Activated effector memory CD4-positive, alpha-beta T cell treated with anti-CD3 and anti-CD28 coated beads, Interleukin-2, amount 50 U/mL, for 16 hours (primary cell): ENCODE measurements around the gene FILIP1.

ENCODE experiments used
- DNase-seq: peaks from one replicate; pipeline ENCODE4 v3.0.0-alpha.2; 2020

FILIP1 gene

GRCh38 chr6:75287424-75287823, 206.2 kb downstream of the FILIP1 start:
- DNase-seq: no peak

DNA sequence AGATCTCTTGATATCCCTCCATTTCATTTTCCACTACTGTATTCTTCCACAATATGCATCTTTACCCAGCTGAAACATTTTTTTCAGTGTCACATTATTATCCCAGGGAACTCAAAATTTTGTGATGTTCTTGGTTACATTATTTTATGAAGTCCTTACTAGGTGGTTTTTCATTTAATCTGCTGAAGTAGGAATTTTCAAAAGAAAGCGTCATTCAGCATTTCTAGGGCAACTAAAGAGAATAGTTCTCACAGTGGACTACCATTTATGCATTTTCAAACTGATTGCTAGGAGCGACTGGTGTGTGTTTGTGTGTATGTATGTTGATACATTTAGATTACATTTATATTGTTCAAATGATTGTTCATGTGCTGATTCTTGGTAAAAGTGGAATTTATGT, 206.6 kb downstream of the FILIP1 start:
- DNase-seq: no peak

DNA sequence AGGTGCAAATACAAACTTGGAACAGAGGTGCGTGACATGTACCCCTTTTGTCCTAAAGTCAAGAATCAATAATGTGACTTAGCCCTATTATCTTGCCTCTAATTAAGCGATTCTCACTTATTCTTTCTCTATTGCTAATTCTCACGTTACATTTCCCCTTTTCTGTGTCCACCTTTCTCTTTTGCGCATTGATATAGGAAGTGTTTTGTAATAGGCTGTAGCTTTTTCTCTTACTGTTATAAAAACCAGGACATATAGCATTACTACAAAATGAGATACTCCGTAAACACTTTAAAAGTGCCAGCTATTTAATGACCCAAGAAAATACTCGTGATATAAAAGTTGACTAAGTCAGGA, 208.3 kb downstream of the FILIP1 start:
- no peak for DNase-seq

- DNase-seq: peak; percentile 99
Observed at GRCh38 chr6:75284632-75285282, 208.8 kb downstream of the FILIP1 start, which contains the start of gene TMEM30A. Gene TMEM30A (minus strand): TSS chr6:75284792. CDS start chr6:75284638, 154 bp downstream.

- DNase-seq: no peak
Observed at GRCh38 chr6:75283907-75284631, 209.5 kb downstream of the FILIP1 start.

- DNase-seq: no peak
Observed at GRCh38 chr6:75282706-75283105, 210.9 kb downstream of the FILIP1 start.

DNA sequence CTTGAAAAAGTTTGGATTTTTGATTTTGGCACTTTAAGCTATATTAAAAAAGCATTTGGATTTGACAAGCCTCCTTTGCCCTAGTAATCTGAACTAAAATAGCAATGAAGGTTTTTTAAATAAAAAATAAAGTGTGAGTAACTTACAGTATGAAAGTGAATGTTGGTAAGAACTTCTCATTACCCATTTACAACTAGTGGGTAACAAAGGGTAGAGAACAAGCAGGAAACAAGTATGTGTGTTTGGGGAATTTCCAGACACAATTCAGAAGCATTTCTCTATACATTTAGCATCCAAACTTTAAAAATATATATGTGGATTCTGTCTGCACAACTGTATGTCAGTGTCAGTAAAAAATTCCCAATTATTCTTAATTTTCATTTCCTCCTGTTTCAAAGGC, 211.9 kb downstream of the FILIP1 start:
- no peak for DNase-seq

DNA sequence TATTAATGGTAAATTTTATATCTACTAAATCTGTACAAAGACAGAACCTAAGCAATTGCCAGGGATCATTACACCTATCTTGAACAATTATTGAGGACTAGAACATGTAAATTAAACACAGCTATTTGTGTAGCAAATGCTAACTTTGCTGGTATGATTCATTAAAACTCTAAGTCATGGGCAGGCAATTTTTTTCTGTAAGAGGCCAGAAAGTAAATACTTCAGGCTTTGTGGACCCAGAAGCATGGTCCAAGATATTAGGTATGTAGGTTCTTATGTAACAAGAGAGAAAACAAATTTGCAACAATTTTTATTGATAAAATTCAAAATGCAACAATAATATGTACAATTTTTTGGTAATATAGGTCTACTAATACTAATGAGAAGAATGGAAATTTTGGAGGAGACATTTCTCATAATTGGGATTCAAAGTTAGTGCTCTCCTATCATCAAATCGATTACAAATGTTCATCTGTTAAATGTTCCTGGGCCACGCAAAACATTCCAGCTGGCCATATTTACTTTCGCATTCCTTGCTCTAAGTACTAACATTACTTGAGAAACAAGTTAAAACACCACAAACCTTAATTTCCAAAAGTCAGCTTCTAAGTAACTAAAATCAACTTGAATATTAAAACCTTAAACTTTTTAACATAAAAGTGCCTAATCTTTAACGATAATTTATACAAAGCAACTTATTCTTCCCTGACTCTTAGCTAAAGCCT, 213.3 kb downstream of the FILIP1 start:
- no peak for DNase-seq

DNA sequence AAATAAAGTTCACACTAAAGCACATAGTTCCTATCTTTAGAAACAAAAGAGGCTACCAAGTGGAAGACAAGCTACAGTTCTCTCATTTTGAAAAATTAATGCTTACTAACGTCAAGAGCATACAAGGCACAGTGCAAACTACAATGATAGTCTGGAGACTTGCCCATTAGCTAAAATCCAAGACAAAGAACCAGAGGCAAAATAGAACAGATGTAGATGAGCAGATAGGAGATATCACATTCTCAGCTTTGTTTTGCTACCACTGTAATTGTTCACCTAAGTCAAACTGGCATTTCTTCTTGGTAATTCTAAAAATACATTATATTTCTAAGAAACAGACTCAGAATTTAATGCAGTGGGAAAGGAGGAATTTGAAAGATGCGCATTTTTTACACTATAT, 214.2 kb downstream of the FILIP1 start:
- no peak for DNase-seq

- no peak for DNase-seq
Observed at GRCh38 chr6:75278474-75279077, 215.0 kb downstream of the FILIP1 start.

DNA sequence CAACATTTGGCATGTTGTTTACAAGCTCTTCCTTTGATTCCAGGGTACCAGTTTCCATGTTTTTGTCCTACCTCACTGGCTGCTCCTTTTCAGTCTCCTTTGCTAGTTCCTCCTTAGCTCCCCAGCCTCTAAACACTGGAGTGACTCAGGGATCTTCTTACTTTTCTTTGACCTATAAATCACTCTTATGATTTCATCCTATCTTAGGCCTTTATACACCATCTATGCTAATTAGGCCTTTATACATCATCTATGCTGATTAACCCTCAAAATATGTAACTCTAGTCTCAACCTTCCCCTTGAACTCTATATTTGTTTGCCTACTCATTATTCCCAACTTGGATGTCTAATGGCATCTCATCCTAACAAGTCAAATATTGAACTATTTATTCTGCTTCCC, 218.5 kb downstream of the FILIP1 start:
- DNase-seq: no peak

DNA sequence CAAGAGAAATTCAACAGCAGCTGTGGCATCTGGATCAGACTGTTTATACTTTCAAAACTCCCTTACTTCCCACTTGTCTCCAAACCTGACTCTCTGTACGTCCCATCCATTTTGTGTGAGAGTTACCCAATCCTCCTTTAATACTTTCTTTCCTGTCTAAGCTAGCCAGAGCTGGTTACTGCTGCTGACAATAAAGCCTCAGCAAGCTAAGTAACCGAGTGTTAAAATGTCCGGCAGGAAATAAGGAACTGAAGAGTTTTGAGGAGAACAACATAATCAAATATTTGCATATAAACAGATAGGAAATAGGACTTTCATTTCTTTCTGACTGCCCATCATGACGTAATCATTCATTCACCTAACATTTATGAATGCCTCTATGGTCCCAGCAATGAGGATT, 220.6 kb downstream of the FILIP1 start:
- no peak for DNase-seq

GRCh38 chr6:75272145-75272840, 221.3 kb downstream of the FILIP1 start:
- no peak for DNase-seq

DNA sequence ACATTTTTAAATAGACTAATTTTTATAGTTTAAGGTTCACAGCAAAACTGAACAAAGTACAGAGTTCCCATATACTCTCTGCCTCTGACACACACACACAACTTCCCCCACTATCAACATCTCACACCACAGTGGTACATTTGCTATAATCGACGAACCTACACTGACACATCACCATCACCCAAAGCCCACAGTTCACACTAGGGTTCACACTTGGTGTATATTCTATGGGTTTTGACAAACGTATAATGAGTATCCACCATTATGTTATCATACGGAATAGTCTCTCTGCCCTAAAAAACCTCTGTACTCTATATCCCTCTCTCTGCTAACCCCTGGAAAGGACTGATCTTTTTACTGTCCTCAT, 224.6 kb downstream of the FILIP1 start:
- no peak for DNase-seq

- DNase-seq: no peak
Observed at GRCh38 chr6:75268121-75268987, 225.2 kb downstream of the FILIP1 start.

DNA sequence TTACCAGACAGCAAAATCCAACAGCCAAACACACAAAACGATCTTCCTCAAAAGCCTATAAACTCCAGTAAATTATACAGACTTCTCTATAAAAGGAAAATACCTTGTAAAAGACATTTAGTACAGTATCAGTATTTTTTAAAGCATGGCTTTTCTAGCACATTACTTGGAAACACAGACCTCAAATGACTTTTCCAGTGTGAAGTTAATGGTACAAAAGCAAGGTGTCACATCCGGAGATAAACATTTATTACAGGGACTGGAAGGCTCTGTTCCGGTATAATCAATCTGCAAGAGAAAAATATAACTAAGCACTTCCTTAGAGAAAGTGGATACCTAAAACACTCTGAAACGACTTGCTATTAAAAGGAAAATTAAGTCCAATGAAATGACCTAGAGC, 226.1 kb downstream of the FILIP1 start:
- DNase-seq: no peak

GRCh38 chr6:75266716-75267291, 226.8 kb downstream of the FILIP1 start:
- DNase-seq: no peak

DNA sequence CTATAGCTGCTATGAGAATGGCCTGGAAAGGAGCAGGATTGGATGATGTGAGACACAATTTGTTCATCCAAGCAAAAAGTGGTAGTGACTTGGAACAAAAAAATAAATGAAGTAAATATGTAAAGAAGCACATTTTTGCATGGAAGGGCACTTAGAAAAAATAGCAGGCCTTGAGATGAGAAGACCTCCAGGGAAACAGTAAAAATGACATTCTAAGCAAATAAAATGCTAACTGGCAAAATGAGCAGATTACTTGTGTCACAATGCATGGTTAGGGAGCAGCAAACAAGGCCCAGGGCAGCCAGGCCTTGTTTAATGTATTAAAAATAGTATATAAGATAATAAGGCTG, 230.2 kb downstream of the FILIP1 start:
- DNase-seq: no peak

DNA sequence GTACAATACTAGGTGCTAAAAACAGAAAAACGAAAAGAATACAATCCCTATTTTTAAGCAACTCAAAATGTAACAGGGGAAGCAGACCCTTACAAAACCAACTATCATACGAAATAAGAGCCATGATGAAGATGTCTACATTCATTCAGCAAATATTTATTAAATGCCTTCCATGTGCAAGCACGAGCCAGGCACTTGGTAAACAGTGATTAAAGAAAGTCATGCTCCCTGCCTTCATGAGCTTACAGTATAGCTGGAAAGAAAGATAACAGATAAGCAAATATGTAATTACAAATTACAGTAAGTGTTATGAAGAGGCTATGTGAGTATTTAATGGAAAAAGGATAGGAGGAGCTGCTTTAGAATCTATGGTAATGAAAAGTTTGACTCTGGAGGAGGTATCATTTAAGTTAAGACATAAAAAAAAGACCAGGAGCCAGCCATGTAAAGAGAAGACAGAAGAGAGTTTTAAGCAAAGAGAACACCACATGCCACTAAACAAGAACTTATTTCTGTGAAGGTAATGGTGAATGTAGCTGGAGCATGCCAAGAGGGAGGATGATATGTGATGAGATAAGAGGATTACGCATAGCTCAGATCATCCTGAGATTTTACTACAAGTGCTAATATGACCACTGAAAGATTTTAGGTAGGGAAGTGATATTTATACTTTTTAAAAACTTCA, 230.7 kb downstream of the FILIP1 start:
- DNase-seq: no peak

GRCh38 chr6:75261299-75261698, 232.3 kb downstream of the FILIP1 start:
- no peak for DNase-seq
